Heart left ventricle (tissue), 16 donors: Measurements from ENCODE around the gene ACAN. TPM values are rescaled to one million over a fixed set of nuclear protein-coding genes. Genes with fewer than 3 reads are reported as not detected.

Source experiments
- ATAC-seq, 4 donors: fragments of 200-7000 bp; cut with Tn5 transposase; one replicate each; pipeline ENCODE4 v1.9.1; 2020 to 2022; ENCODE audit warnings: moderate library complexity in 4 of 4, mild to moderate bottlenecking in 3 of 4, moderate number of reproducible peaks in 1 of 4
- DNase-seq, 5 donors: peaks; one replicate each; pipeline ENCODE4 v3.0.0-alpha.2; 2020
- H3K27ac ChIP-seq, 12 donors: fragments of 200-600 bp; sonication (generic) in 4 of 12; one replicate each; pipeline versions ENCODE4 v1.5.0 to v1.8.0; 2016 to 2022; ENCODE audit warnings: mild to moderate bottlenecking in 2 of 12
- H3K27me3 ChIP-seq, 9 donors: fragments of 200-600 bp; sonication (generic) in 2 of 9; one replicate each; pipeline versions ENCODE4 v1.5.1 to v1.8.0; 2016 to 2022; ENCODE audit warnings: mild to moderate bottlenecking in 3 of 9
- H3K36me3 ChIP-seq, 9 donors: fragments of 200-600 bp; sonication (generic) in 2 of 9; one replicate each; pipeline versions ENCODE4 v1.5.0 to v1.8.0; 2018 to 2022; ENCODE audit warnings: mild to moderate bottlenecking in 2 of 9
- H3K4me1 ChIP-seq, 12 donors: fragments of 200-600 bp; sonication (generic) in 4 of 12; one replicate each; pipeline versions ENCODE4 v1.5.0 to v1.8.0; 2016 to 2022; ENCODE audit warnings: mild to moderate bottlenecking in 3 of 12
- H3K4me3 ChIP-seq, 12 donors: fragments of 200-600 bp; sonication (generic) in 4 of 12; one replicate each; pipeline versions ENCODE4 v1.5.0 to v1.8.0; 2017 to 2022; ENCODE audit warnings: mild to moderate bottlenecking in 9 of 12, moderate library complexity in 4 of 12
- H3K9me3 ChIP-seq, 12 donors: fragments of 200-600 bp; sonication (generic) in 4 of 12; one replicate each; pipeline versions ENCODE4 v1.5.0 to v1.8.0; 2016 to 2022; ENCODE audit warnings: mild to moderate bottlenecking in 1 of 12
- POLR2A ChIP-seq, 2 donors: fragments of 450-650 bp; IDR thresholded peaks; one replicate each; pipeline ENCODE4 v1.6.1; 2017; ENCODE audit warnings: antibody characterized with exemption in 2 of 2, mild to moderate bottlenecking in 2 of 2, moderate library complexity in 2 of 2
- WGBS, 4 donors: extraction: QIAGEN DNeasy Blood & Tissue Kit in 2 of 4; methylation state at CpG; one replicate each; pipeline versions ENCODE4 v1.1.5 to v1.1.7; 2013 to 2018; 5-methylcytosine and 5-hydroxymethylcytosine counted together
- intact Hi-C, 10 donors: fragments of 100-400 bp; cut with DNase I; formaldehyde crosslinking; loops; one replicate each; pipeline versions ENCODE4 v1.11.1 to v1.14.2; 2022
- polyA plus RNA-seq, 2 donors: library from polyadenylated mRNA; stranded (reverse); fragments of 200-250 nt; gene quantifications; one replicate each; pipeline ENCODE4 v1.2.3, GENCODE V29; 2013
- total RNA-seq, 9 donors: library from RNA; depleted of rRNA in 2 of 9; stranded (reverse); fragments of >200 nt in 2 of 9; fragmentation: NEBNext Ultra II Directional in 3 of 9; extraction: Animal tissue kit (Norgen Biotek cat#: 25700) in 3 of 9; gene quantifications; one replicate each; pipeline versions ENCODE4 v1.1.0 to v1.2.4, GENCODE V29; 2016 to 2023
- TF ChIP-seq, protein P1 (sequence below), 12 donors: fragments of 200-600 bp; sonication (generic) in 4 of 12; IDR thresholded peaks; one replicate each; pipeline versions ENCODE4 v1.5.0 to v1.8.0; 2018 to 2022; ENCODE audit warnings: antibody characterized with exemption in 12 of 12, mild to moderate bottlenecking in 5 of 12
- donor health status: ischemic (EF 13 %, LVEDD 7.1; RV severe dilation, severe dysfunction).
- donor health status: healthy with polysubstance abuse.
- donor health status: DM: no; HTN: yes; CAD: no.
- donor health status: DM: no; HTN: no; CAD: no.
- donor health status: ischemic (EF 25% LVEDD 6.9; RV normal size, moderate dysfunction).
- donor health status: ischemic (EF 25% LVEDD 5.7; RV mildly dilated, moderate dysfunction).
- donor health status: healthy.
- donor health status: DM: yes; HTN: yes; CAD: no.
- donor health status: ischemic (EF 35%, LVEDD 5.7; RV mildly dilated, moderate dysfunction).
- donor health status: nonischemic (EF 11% LVEDD 7.7; RV severe dilation, severe dysfunction).
- donor health status: DM: yes; HTN: yes; CAD: no.
- donor health status: PGD.
- donor health status: ischemic (EF 29% LVEDD 5.4; RV normal size, mild dysfunction).
- donor health status: nonischemic (EF 23%, LVEDD 6.1; RV moderate dilation, normal function).

Gene ACAN
- total and polyA plus RNA-seq, 11 donors = 0.02 to 1.2 (median 0.17) TPM; not detected in 1

DNA sequence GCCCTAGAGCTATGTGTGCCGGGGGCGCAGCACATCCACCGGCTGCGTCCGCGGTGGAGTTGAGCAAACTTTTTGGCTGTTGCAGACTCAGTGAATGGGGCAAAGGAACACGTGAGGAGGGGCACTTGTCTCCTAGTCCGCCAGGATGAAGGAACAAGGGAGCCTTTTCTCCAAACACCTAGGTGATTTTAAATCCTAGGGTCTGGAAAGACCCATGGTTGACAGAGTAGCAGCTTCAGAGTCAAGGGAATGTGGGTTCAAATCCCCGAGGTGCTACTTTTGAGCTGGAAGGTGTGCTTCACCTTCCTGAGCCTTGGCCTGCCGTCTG lies 648 bp downstream of the ACAN start:
- no peak for ATAC-seq
- no peak for TF ChIP-seq POLR2A (IDR thresholded peaks at IDR 0.05)
- TF ChIP-seq, protein P1, sequence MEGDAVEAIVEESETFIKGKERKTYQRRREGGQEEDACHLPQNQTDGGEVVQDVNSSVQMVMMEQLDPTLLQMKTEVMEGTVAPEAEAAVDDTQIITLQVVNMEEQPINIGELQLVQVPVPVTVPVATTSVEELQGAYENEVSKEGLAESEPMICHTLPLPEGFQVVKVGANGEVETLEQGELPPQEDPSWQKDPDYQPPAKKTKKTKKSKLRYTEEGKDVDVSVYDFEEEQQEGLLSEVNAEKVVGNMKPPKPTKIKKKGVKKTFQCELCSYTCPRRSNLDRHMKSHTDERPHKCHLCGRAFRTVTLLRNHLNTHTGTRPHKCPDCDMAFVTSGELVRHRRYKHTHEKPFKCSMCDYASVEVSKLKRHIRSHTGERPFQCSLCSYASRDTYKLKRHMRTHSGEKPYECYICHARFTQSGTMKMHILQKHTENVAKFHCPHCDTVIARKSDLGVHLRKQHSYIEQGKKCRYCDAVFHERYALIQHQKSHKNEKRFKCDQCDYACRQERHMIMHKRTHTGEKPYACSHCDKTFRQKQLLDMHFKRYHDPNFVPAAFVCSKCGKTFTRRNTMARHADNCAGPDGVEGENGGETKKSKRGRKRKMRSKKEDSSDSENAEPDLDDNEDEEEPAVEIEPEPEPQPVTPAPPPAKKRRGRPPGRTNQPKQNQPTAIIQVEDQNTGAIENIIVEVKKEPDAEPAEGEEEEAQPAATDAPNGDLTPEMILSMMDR (IDR thresholded peaks at IDR 0.05) = no peak
- Histone ChIP-seq H3K27me3 (peaks cover 18 to 89% (median 46%) of the 10 kb centered on the region in 9 donors), H3K27ac (no peak overlapping the region), H3K36me3 (no peaks in the 10 kb centered on the region), H3K9me3 (no peaks in the 10 kb centered on the region), H3K4me1 (peaks cover 0 to 12% (median 0%) of the 10 kb centered on the region in 12 donors), H3K4me3 (peak overlapping the region in 4 of 12 donors; percentile 24 to 44 (median 40))
- intact Hi-C loops = no loop called here
- DNase-seq = no peak
- 14 to 19% (median 16%) methylated on average over 10 of the region's 10 CpGs for WGBS, 4 donors

DNA sequence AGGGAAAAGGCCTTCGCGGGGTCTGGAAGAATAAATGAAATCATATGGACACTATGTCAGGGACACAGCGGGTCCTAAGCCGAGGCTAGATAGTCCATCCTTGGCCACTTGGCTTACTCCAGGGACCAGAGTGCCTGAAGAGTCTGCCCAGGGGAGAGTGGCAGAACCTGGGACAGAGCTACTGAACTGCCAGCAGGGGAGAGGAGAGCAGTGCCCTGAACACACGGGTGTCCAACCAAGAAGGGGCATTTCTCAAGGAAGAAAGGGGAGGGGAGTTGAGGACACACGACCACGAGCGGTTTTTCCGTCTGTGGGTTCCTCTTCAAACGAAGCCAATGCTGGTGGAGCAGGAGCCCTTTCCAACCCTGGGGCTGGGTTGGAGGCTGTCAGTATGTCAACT lies 1.0 kb downstream of the ACAN start:
- no peak for TF ChIP-seq POLR2A (IDR thresholded peaks at IDR 0.05)
- TF ChIP-seq, protein P1 (IDR thresholded peaks at IDR 0.05) = no peak
- DNase-seq (no peak), ATAC-seq (no peak)
- intact Hi-C loops = no loop called here
- H3K27ac ChIP-seq = no peak overlapping the region
- peaks cover 0 to 12% (median 0%) of the 10 kb centered on the region in 12 donors for H3K4me1 ChIP-seq
- H3K36me3 ChIP-seq = no peaks in the 10 kb centered on the region
- 54 to 62% (median 58%) methylated on average over 10 of the region's 10 CpGs for WGBS, 4 donors
- H3K9me3 ChIP-seq = no peaks in the 10 kb centered on the region
- no peak overlapping the region for H3K4me3 ChIP-seq
- peaks cover 18 to 85% (median 45%) of the 10 kb centered on the region in 9 donors for H3K27me3 ChIP-seq

GRCh38 chr15:88805031-88805780 lies 2.0 kb downstream of the ACAN start:
- no peaks in the 10 kb centered on the region for H3K9me3 ChIP-seq
- intact Hi-C loops = no loop called here
- ATAC-seq (no peak), DNase-seq (no peak)
- peaks cover 18 to 76% (median 43%) of the 10 kb centered on the region in 9 donors for H3K27me3 ChIP-seq
- H3K4me1 ChIP-seq = peaks cover 0 to 12% (median 0%) of the 10 kb centered on the region in 12 donors
- H3K27ac ChIP-seq = no peak overlapping the region
- H3K36me3 ChIP-seq = no peaks in the 10 kb centered on the region
- no peak overlapping the region for H3K4me3 ChIP-seq
- TF ChIP-seq, protein P1 (IDR thresholded peaks at IDR 0.05) = no peak
- TF ChIP-seq POLR2A (IDR thresholded peaks at IDR 0.05) = no peak
- 53 to 58% (median 55%) methylated on average over 9 of the region's 9 CpGs for WGBS, 4 donors

DNA sequence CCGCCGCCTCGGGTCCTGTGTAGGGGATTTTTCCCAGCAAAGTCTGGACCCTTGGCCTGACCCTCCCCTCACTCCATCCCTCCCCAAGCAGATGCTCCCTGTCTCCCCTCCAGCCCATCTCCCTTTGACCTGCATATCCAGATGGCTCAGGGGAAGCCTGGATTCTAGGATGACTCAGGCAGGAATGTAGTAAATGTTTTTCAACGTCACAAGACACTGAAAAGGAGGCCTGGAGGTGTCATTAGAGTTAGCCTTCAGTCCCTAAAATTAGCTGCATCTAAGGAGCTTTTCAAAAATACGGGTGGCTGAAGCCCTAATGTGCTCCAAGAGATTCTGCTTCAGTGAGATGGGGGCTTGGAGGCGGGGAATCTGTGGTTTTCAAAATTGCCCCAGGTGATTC lies 7.2 kb downstream of the ACAN start:
- ATAC-seq = no peak

More for the DNA sequence above, 7.2 kb downstream of the ACAN start:
- 56 to 67% (median 66%) methylated on average over 3 to 6 of the region's 6 CpGs for WGBS, 4 donors
- intact Hi-C loops = no loop called here
- Histone ChIP-seq H3K27ac (no peak overlapping the region), H3K36me3 (no peaks in the 10 kb centered on the region), H3K4me3 (no peak overlapping the region), H3K27me3 (peaks cover 0 to 50% (median 9%) of the 10 kb centered on the region in 9 donors), H3K9me3 (no peaks in the 10 kb centered on the region), H3K4me1 (no peaks in the 10 kb centered on the region)
- no peak for TF ChIP-seq POLR2A (IDR thresholded peaks at IDR 0.05)
- TF ChIP-seq, protein P1 (IDR thresholded peaks at IDR 0.05) = no peak
- no peak for DNase-seq
